SKM-1 treated with dmso at 0.1 percent for 144 hours (cell line): ENCODE measurements around the gene TAP1.
A peak's percentile ranks its signal among the peaks of the same experiment; 100 is the strongest.
"Not testable (repeated sequence)": the region's sequence is repeated elsewhere in the genome, so short reads cannot be mapped to it uniquely, and the experiment has no call there.

Experiments
- DNase-seq: peaks from one replicate; lab custom pipeline; 2025; ENCODE audit not compliant: unreplicated experiment; lab: John Stamatoyannopoulos, UW

The TAP1 gene

DNA sequence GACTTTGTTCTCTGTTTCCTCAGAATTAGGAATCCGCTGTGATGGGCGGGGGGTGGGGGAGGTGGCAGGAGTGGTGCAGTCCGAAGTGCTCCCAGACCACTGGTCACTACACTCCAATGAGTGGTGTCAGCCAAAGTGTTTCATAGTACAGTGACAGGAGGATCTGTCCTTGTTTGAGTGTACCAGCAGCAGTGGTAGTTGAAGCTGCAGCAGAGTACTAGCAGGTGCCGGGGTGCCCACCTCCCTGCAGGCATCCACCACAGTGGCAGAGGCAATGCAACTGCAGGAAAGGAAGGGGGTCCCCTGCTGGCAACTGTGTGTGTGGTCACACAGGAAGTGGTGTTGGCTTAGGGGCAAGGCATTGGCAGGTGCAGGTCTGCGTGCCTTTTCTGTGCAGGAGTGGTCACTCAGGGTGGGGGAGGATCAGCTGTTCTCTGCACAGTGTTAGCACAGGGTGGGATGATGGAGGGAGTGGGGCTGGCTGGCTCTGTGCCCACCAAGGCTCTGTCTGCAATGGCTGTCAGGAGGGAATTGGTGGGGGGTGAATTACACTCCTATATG lies 46.4 kb downstream of the TAP1 start:
- DNase-seq = no peak

GRCh38 chr6:32805404-32805803 lies 48.1 kb downstream of the TAP1 start:
- not testable (repeated sequence) for DNase-seq

- DNase-seq = no peak
These were observed 50.1 kb downstream of the TAP1 start for GRCh38 chr6:32803416-32803815.

DNA sequence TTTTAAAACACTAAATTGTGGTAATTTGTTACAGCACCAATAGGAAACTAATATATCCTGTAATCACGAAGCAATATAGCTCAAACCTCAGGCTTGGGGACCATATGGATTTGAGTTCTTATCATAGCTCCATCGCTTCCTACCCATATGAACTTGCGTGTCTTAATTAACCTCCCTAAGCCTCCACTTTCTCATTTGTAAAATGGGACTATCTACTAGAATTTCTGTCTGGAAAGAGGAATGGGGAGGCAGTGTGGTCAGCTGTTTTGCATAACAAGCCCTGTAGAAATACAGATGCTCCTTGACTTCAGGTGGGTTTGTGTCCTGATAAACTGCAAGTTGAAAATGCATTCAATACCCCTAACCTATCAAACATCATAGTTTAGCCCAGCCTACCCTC lies 53.8 kb downstream of the TAP1 start:
- DNase-seq = no peak

DNA sequence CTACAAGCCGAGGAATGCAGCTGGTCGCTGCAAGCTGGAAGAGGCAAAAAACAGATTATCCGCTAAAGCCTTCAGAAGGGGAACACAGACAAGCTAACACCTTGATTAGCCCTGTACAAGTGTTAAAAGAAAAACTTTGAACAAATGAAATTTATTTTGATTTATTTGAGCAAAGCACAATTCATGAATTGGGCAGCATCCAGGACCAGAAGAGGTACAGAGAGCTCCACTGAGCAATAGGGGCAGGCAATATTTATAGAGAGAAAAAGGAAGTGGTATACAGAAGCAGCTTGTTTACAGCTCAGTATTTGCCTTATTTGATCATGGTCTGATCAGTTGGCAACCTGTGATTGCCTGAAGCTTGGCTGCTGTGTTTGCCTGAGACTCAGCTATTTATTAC lies 54.3 kb downstream of the TAP1 start:
- DNase-seq = no peak

DNA sequence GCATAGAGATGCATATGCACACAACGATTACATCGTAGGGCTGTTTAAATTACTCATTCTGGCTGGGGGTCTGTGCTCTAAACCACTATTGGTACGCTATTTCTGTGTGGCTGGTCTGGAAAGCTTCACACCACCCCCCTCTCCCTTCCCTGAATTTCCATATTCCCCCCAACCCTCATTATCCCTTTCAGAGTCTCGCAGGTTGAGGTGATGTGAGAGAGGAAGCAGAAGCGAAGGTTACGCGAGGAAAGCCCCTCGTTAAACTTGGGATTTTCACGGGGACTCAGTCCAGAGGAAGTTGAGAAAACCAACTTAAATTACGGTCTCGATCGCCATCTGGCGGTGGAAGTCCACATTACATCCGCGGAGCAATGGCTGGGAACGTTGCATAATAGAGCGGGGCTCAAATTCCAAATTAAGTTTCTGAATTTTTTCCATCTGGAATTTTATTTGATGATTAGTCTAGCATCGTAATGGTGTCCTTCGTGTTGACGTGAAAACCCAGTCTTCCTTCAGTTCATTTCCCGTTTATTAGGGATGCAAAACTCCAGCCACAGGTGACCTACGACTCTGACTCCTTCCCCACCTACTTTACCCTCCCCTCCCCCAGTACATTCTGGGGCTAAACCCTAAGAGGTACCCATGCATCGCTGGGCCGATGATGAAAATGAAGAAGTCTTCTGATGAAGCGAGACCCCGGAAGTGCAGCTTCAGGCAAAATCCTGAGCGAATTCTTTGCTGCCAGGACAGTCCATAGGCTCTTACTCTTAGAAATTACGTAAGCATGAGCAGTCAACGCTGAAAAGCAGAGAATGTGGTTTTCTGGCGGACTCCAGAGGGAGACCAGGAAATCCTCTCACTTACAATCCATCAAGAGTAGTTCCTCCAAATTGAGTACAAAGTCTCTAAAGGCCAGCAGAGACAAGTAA lies 56.4 kb downstream of the TAP1 start:
- peak; percentile 73 for DNase-seq
